ENCODE results near the gene PRR5L.

GRCh38 chr11:36390963-36391471, 94.9 kb downstream of the PRR5L start:
- TF ChIP-seq CTCF (IDR thresholded peaks at IDR 0.05; ENCODE audit: low read depth, low read length): no peak
- TF ChIP-seq EZH2phosphoT487 (IDR thresholded peaks at IDR 0.05; ENCODE audit: low read depth): no peak
